HG03432 (cell line): ENCODE measurements around the gene RIC8B.
"Not testable (repeated sequence)": the region's sequence is repeated elsewhere in the genome, so short reads cannot be mapped to it uniquely, and the experiment has no call there.

Experiments
- ATAC-seq: cut with Tn5 transposase; IDR thresholded peaks from one replicate; pipeline ENCODE4 v1.9.1; 2021; ENCODE audit warnings: mild to moderate bottlenecking, moderate library complexity; ENCODE audit not compliant: unreplicated experiment

Gene RIC8B

DNA sequence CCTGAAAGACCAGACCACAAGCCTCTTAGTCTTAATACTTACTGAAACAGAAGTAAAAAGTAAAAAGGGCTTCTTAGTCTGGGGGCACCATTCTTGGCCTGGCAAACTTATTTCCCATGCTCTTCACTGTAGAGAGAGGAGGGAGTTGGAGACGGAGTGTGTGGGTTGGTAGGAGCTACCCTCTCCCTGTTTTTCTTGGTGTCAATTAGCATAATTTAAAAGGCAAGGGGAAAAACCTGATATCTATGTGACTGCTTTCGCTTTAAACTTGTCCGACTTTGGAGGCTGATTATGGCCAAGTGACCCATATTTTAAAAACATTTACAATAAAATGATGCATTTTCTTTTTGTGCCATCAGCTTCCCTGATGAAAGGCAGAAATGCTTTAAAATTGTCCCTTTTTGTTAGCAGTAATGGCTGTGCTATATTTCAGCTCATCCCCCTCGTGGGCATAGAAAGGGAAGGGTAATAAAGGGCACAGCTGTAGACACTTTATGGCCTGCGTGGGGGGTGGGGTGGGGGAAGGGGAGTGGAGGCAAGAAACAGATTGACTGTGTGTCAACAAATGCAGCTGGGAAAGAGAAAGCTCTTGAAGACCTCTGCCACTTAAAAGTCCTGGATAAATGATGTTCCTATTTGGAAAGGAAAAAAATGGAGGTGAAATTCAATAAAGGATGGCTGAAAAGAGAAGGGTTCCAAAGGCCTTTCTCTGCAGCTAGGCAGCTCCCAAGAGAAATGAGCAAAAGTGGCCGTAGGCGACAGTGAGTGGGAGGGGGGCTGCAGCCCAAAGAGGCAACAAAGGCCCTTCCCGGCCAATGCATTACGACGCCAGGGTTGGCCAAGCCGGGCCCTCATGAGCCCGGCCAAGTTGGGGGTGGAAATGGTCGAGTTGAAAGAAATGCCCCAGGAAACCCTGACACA is 123.8 kb downstream of the RIC8B start:
- no peak for ATAC-seq

GRCh38 chr12:106900554-106900953 is 126.1 kb downstream of the RIC8B start:
- ATAC-seq, result no peak

DNA sequence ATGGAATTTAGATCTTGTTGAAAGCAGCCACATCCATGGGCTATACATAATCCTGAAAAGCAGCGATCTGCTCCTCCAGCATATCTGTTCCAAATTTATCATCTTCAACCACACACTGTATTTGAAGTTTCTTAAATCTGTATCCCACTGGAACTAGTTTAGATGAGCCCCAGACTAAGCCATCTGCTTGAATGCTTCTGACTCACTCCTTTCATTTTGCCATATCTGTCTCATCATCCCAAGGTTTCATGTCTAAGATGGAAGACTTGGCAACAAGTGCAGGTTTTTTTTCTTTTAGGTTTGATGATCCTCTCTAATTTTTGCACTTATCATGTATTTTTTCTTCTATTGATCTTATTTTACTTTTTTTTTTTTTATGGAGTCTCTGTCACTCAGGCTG is 126.8 kb downstream of the RIC8B start:
- ATAC-seq, result no peak

DNA sequence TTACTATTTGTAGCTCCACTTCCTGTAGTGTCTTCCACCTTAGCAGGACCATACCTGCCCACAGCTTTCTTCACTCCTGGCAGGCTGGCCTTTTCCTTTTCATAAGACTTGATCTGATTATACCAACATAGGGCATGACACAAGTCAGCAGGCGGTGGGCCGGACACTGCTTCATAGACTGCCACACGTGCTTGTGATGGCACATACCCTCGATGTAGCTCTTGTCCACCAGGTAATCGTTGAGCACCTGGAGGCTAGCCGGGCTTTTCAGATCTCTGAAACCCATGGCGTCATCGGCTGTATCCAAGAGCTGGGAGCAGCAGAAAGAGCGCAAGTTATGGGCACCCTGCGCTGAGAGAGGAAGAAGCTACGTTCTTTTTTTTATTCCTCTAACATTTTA is 127.6 kb downstream of the RIC8B start:
- ATAC-seq, result no peak

GRCh38 chr12:106903241-106903945 is 128.9 kb downstream of the RIC8B start:
- ATAC-seq, result peak; percentile 67

DNA sequence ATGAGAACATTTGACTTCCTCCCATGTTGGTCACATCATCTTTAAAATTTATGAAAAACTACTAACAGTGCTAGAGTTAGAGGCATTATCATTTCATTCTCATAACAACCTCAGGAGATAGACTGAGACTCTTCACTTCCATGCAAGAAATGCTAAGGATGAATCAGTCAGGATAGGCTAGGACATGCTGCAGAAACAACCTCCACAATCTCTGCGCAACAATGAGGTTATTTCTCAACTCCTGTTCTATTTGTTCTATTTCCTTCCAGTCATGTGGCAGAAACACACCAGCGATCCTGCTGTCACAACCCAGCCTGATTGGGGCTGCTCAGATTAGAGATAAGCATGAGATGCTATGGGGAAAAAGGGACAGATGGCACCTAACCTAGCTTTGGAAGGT is 132.2 kb downstream of the RIC8B start:
- no peak for ATAC-seq

GRCh38 chr12:106907411-106907810 is 132.9 kb downstream of the RIC8B start:
- no peak for ATAC-seq

- ATAC-seq, result no peak
Measured at GRCh38 chr12:106907846-106908245, 133.4 kb downstream of the RIC8B start.

DNA sequence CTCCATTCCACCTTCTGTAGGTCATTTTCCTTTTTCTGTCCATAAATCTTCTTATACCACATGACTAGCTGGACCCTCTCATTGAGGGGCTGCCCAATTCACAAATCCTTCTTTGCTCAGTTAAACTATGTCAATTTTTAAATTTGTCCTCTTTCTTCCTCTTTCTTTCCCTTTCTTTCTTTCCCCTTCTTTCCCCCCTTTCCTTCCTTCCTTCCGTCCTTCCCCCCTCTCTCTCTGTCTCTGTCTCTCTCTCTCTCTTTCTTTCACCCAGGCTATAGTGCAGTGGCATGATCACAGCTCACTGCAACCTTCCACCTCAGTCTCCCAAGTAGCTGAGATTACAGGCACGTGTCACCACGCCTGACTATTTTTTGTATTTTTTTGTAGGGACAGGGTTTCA is 134.1 kb downstream of the RIC8B start:
- no peak for ATAC-seq

GRCh38 chr12:106910202-106910601 is 135.7 kb downstream of the RIC8B start:
- peak; percentile 72 for ATAC-seq

DNA sequence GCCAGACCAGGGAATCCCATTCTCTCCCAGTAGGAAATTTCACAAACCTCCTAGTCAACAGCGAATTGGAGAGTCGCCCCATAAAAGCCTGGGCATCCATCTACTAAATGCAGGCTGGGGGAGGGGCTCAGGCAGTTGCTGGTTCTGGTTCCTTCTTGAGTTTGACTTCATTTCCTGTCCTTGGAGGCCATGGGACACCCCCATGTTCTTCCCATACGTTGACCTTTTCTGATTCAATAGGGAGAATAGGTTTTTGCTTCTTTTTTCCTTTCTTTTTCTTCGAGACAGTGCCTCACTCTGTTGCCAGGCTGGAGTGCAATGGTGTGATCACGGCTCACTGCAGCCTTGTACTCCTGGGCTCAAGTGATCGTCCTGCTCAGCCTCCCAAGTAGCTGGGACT is 137.1 kb downstream of the RIC8B start:
- no peak for ATAC-seq

- no peak for ATAC-seq
Measured at GRCh38 chr12:106913456-106913855, 139.0 kb downstream of the RIC8B start.

DNA sequence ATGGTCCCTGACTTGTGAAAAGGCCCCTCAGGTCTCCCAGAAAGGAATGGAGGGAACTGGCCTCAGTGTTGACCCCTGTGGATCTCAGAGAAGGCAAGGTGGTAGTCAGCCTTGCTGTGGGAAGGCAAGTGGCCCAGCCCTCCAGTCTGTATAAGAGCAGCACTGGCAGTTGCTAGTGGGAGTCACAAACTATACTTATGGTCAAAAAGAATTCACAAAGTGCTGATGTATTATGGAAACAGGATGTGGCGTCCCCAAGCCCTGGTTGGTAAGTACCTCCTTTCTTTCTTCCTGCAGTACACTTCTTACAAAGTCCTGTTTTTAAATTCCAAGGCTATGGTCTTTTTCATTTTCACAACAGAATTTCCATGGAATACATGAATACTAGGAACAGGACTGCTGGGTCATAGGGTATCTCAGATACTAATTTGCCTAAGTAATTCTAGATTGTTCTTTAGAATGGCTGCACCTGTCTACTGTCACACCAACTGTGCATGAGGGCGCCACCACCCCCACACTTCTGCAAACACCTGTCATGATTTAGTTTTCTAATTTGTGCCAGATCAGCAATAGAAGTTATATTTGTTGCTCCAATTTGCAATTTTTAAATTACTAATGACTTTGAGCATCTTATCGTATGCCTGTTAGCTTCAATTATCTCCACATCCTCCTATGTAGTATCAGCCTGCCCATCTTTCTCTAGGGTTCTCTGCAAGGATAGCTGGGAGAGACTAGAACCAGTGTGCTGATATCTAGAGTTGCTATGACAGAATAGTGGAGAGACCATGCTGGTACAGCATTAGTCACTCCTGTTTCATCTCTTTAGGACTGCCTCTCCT is 140.5 kb downstream of the RIC8B start:
- ATAC-seq, result peak; percentile 77

DNA sequence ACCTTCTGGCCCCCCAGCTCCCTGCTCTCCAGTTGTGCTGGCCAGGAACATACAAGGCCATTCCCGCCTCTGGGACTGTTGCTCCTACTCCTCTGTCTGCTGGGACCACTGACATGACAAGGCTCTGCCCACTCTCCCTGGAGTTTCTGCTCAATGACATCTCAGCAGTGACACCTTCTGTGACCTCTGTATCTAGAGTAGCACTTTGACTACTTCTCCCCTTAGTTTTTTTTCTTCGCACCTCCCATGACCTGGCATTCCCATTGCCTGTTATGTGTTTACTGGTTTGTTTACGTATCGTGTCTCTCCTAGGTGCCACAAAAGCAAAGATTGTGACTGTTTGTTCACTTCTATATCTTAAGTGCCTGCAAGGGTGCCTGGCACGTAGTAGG is 141.1 kb downstream of the RIC8B start:
- ATAC-seq, result no peak

DNA sequence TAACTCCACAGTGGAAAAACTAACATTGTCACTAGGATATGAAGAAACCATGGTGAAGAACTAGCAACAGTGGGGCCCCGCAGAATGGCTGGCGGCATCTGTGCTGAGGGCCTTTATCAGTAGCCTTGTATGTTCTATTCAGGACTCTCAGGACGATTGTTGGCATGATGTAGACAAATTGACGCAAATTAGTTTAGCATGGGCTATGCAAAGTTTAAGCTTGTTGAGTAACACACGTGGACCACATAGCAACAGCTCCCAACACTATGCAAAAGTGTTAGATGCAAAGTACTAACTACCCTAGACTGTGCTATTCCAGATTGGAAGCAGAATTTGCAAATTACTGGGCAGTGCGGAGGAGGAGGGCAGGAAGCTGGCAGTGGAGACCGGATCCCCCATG is 143.0 kb downstream of the RIC8B start:
- no peak for ATAC-seq

- no peak for ATAC-seq
Measured at GRCh38 chr12:106918746-106919145, 144.3 kb downstream of the RIC8B start.

- ATAC-seq, result no peak
Measured at GRCh38 chr12:106919910-106920544, 145.5 kb downstream of the RIC8B start.

DNA sequence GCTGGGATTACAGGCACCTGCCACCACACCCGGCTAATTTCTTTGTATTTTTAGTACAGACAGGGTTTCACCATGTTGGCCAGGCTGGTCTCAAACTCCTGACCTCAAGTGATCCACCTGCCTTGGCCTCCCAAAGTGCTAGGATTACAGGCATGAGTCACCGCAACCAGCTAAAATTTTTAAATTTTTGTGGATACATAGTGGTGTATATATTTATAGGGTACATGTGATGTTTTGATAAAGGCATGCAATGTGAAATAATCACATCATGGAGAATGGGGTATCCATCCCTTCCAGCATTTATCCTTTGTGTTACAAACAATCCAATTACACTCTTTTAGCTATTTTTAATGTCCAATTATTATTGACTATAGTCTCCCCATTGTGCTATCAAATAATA is 147.5 kb downstream of the RIC8B start:
- ATAC-seq, result not testable (repeated sequence)

DNA sequence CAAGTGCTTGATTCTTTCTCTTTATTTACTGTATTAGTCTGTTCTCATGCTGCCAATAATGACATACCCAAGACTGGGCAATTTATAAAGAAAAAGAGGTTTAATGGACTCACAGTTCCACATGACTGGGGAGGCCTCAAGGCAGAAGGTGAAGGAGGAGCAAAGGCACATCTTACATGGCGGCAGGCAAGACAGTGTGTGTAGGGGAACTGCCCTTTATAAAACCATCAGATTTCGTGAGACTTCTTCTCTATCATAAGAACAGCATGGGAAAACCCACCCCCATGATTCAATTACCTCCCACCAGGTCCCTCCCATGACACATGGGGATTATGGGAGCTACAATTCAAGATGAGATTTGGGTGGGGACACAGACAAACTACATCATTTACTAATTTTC is 149.1 kb downstream of the RIC8B start:
- ATAC-seq, result not testable (repeated sequence)

DNA sequence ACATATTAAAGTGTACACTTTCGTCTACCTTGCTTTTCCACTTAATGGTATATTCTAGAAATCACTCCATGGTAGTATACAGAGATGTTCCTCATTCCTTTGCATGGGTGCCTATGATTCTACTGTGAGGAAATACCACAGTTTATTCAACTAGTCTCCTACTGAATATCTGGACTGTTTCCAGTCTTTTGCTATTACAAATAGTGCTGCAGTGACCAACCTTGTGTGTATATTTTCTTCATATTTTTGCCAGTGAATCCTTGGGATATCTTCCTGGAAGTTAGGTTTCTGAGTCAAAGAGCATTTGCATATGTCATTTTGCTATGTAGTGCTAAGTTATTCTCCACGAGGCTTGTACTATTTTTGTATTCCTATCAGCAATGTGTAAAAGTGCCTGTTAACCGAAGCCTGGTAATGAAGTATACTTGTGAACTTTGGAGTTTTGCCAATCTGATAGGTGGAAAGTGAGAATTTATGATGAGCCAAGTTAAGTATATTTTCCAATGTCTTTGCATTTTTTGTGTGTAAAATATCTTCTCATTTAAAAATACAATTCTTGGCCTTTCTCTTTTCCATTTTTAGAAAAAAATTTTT is 149.9 kb downstream of the RIC8B start:
- ATAC-seq, result no peak
